ENCODE results near the gene MTCL1. TPM values are rescaled to one million over a fixed set of nuclear protein-coding genes. Genes with fewer than 3 reads are reported as not detected.

Gene MTCL1
- polyA plus RNA-seq, 3 donors: not detected

- TF ChIP-seq CTCF (IDR thresholded peaks at IDR 0.05): no peak
- Histone ChIP-seq H3K79me2 (ENCODE audit: insufficient read depth, low read length) (no peaks in the 10 kb centered on the region), H3K27me3 (ENCODE audit: control insufficient read depth in 2 of 2, insufficient read depth in 2 of 2, low read length in 2 of 2) (no peaks in the 10 kb centered on the region), H3K27ac (ENCODE audit: low read depth in 1 of 2, low read length in 2 of 2) (no peak overlapping the region), H4K20me1 (ENCODE audit: insufficient read depth, low read length) (no peaks in the 10 kb centered on the region), H3K9ac (ENCODE audit: insufficient read depth, low read length, poor library complexity, severe bottlenecking) (no peak overlapping the region), H3K4me2 (replicated peaks; ENCODE audit: extremely low read depth, low read length, poor library complexity, severe bottlenecking) (no peak overlapping the region), H3K4me3 (replicated peaks in 1 of 3; ENCODE audit: low read depth in 2 of 3, low read length in 3 of 3) (no peak overlapping the region), H2AFZ (ENCODE audit: insufficient read depth, low read depth, low read length, poor library complexity, severe bottlenecking) (no peak overlapping the region), H3K9me3 (replicated peaks in 1 of 2; ENCODE audit: control insufficient read depth in 1 of 2, insufficient read depth in 1 of 2, low read length in 2 of 2) (no peaks in the 10 kb centered on the region), H3K4me1 (ENCODE audit: control insufficient read depth in 1 of 2, insufficient read depth in 2 of 2, low read length in 2 of 2) (no peaks in the 10 kb centered on the region), H3K36me3 (replicated peaks in 1 of 2; ENCODE audit: control insufficient read depth in 1 of 2, insufficient read depth in 2 of 2, low read length in 2 of 2) (no peaks in the 10 kb centered on the region)
- H3K4me3 Mint-ChIP-seq: no peak overlapping the region
- H3K36me3 Mint-ChIP-seq: no peaks in the 10 kb centered on the region
- H3K27ac Mint-ChIP-seq: no peak overlapping the region
- intact Hi-C loops (cut with micrococcal nuclease): no loop called here
- H3K27me3 Mint-ChIP-seq (ENCODE audit: low read depth in 3 of 3): peaks cover 0 to 2% (median 0%) of the 10 kb centered on the region in 3 donors
- DNase-seq: no peak
- H3K4me1 Mint-ChIP-seq: no peaks in the 10 kb centered on the region
- no peaks in the 10 kb centered on the region for H3K9me3 Mint-ChIP-seq
- 84% methylated on average over 2 of the region's 6 CpGs for WGBS (ENCODE audit: insufficient coverage)
Observed at GRCh38 chr18:8802017-8802672, 96.8 kb downstream of the MTCL1 start.

GRCh38 chr18:8803063-8803795, 97.9 kb downstream of the MTCL1 start:
- Mint-ChIP-seq H3K4me1 (no peaks in the 10 kb centered on the region), H3K27me3 (ENCODE audit: low read depth in 3 of 3) (peaks cover 0 to 2% (median 0%) of the 10 kb centered on the region in 3 donors), H3K27ac (no peak overlapping the region), H3K4me3 (no peak overlapping the region), H3K36me3 (no peaks in the 10 kb centered on the region), H3K9me3 (no peaks in the 10 kb centered on the region)
- Histone ChIP-seq H3K4me1 (ENCODE audit: control insufficient read depth in 1 of 2, insufficient read depth in 2 of 2, low read length in 2 of 2) (no peaks in the 10 kb centered on the region), H3K9me3 (replicated peaks in 1 of 2; ENCODE audit: control insufficient read depth in 1 of 2, insufficient read depth in 1 of 2, low read length in 2 of 2) (no peaks in the 10 kb centered on the region), H2AFZ (ENCODE audit: insufficient read depth, low read depth, low read length, poor library complexity, severe bottlenecking) (no peak overlapping the region), H3K27ac (ENCODE audit: low read depth in 1 of 2, low read length in 2 of 2) (no peak overlapping the region), H4K20me1 (ENCODE audit: insufficient read depth, low read length) (no peaks in the 10 kb centered on the region), H3K27me3 (ENCODE audit: control insufficient read depth in 2 of 2, insufficient read depth in 2 of 2, low read length in 2 of 2) (no peaks in the 10 kb centered on the region), H3K4me3 (replicated peaks in 1 of 3; ENCODE audit: low read depth in 2 of 3, low read length in 3 of 3) (no peak overlapping the region), H3K4me2 (replicated peaks; ENCODE audit: extremely low read depth, low read length, poor library complexity, severe bottlenecking) (no peak overlapping the region), H3K79me2 (ENCODE audit: insufficient read depth, low read length) (no peaks in the 10 kb centered on the region), H3K9ac (ENCODE audit: insufficient read depth, low read length, poor library complexity, severe bottlenecking) (no peak overlapping the region), H3K36me3 (replicated peaks in 1 of 2; ENCODE audit: control insufficient read depth in 1 of 2, insufficient read depth in 2 of 2, low read length in 2 of 2) (no peaks in the 10 kb centered on the region)
- DNase-seq: no peak
- intact Hi-C loops (cut with micrococcal nuclease): no loop called here
- WGBS (ENCODE audit: insufficient coverage): 100% methylated on average over 2 of the region's 8 CpGs
- no peak for TF ChIP-seq CTCF (IDR thresholded peaks at IDR 0.05)
